ENCODE measurements around the gene RELT.

GRCh38 chr11:73327812-73328364 lies 48.3 kb upstream of the RELT start:
- TF ChIP-seq EZH2 (IDR thresholded peaks at IDR 0.05; ENCODE audit: low read depth) (no peak), CTCF (conservative IDR thresholded peaks at IDR 0.05) (no peak)
